Fibroblast of villous mesenchyme (primary cell): ENCODE data around the gene CCDC63. TPM values are rescaled to one million over a fixed set of nuclear protein-coding genes. Genes with fewer than 3 reads are reported as not detected.

Experiments
- DNase-seq: peaks from one replicate; pipeline ENCODE4 v3.0.0-alpha.2; 2010; ENCODE audit warnings: low read depth
- H3K4me3 ChIP-seq: 2 replicates; pipeline ENCODE4 v1.5.1; 2011; ENCODE audit warnings: low read depth, mild to moderate bottlenecking, low read length
- total RNA-seq: library from RNA; depleted of rRNA; stranded (reverse); fragments of >200 nt; gene quantifications from 2 replicates; pipeline ENCODE4 v1.2.3, GENCODE V29; 2012
- TF ChIP-seq, protein P1 (sequence below): IDR thresholded peaks from 2 replicates; pipeline ENCODE4 v1.5.1; 2012; ENCODE audit warnings: low read depth, mild to moderate bottlenecking, low read length; ENCODE audit not compliant: insufficient read depth

Gene CCDC63
- total RNA-seq, 1 donor, result not detected

DNA sequence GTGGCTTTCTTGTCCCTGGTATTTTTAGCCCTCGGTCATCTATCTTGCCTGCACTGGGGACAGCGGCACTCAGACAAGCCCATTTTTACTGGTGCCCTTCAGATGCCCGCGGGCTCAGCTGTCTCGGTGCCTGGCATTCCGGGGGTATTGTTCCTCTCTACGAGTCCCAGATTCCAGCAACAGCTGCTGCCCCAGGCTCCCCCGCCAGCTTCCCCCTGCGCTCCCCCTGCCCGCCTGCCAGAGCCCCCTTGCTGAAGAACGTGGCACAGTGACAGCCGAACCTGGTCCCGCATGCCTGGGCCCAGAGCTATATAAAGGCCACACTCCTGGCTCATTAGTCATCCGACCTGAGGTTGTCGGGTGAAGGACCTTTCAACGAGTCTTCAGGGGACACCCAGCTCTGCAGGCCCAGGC is 84.5 kb downstream of the CCDC63 start:
- DNase-seq, result no peak
- TF ChIP-seq, protein P1, sequence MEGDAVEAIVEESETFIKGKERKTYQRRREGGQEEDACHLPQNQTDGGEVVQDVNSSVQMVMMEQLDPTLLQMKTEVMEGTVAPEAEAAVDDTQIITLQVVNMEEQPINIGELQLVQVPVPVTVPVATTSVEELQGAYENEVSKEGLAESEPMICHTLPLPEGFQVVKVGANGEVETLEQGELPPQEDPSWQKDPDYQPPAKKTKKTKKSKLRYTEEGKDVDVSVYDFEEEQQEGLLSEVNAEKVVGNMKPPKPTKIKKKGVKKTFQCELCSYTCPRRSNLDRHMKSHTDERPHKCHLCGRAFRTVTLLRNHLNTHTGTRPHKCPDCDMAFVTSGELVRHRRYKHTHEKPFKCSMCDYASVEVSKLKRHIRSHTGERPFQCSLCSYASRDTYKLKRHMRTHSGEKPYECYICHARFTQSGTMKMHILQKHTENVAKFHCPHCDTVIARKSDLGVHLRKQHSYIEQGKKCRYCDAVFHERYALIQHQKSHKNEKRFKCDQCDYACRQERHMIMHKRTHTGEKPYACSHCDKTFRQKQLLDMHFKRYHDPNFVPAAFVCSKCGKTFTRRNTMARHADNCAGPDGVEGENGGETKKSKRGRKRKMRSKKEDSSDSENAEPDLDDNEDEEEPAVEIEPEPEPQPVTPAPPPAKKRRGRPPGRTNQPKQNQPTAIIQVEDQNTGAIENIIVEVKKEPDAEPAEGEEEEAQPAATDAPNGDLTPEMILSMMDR, result no peak
- no peak overlapping the region for H3K4me3 ChIP-seq

DNA sequence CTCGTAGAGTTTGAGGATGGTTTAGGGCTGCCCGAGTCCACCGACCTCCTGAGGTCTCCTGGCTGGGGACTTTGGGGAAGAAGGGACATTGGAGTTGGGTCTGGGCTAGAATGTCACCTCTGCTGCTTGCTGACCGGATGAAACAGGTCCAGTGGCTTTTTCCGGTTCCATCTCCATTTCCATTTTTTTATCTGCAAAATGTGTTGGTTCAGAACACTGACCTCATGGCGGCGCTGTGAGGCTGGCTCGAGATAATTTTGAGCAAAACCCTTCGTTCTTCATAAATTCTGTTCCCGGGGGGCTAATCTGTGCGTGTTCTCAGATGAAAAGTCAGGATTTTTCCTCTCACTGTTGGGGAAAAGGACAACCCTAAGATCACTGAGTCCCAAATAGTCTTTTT is 85.3 kb downstream of the CCDC63 start:
- no peak overlapping the region for H3K4me3 ChIP-seq
- TF ChIP-seq, protein P1, result peak; percentile 15
- no peak for DNase-seq

DNA sequence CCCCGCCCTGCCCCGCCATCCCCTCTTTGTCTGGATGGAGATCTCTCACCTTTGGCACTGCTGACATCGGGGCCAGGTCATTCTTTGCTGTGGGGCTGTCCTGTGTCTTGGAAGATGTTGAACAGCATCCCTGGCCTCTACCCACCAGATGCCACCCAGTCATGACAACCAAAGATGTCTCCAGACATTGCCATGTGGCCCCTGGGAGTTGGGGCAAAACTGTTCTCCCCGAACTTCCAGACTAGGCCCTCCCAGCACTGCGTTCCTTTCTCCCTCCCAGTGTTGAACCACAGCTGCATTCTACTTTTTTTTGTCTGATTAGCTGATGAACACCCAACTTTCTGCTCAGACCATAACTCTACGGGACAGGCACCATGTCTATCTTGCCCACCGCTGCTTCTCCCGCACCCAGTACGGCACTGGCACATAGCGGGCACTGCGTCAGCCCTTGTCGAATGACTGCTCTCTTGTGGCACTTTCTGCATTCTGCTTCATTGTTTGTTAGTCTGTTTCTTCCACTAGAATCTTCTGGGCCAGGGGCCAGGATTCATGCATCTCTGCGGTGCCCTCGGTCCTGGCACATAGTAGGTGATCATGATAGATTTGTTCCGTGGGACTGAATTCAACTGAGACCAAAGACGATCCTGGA is 86.7 kb downstream of the CCDC63 start:
- no peak overlapping the region for H3K4me3 ChIP-seq
- no peak for DNase-seq
- TF ChIP-seq, protein P1, result no peak

DNA sequence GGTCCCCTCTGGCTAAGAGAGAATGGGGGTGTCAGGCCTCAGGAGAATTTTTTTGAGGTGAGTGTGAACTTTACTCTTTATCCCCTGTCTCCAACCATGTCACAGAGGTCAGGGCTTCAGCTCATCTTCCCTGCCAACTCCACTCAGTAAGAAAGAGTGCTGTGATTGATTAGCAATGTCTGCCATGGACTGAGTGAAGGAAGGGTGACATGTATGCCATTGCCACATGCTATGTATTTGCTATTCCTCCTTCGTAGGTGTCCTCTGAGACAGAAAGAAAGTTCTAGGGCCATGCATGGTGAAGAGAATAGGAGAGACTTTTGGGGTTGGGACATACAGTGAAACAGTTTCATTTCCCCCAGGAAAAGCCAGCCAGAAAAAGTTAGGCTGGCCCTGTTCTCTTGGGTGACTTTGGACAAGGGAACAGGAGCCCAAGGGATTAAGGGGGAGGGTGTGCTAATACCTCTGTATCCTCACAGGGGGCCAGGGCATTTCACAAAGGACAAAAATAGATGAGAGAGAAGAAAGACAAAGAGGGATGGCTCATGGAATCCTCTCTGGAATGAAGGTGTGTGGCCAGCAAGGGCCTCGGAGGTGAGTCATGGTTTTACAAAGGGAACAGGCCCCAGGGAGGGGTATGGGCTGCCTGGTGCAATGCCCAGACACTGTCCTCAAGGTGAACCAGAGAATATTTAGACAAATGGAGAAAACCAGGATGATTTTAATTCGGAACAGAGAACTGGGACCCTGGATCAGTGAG is 87.5 kb downstream of the CCDC63 start:
- H3K4me3 ChIP-seq, result no peak overlapping the region
- no peak for DNase-seq
- TF ChIP-seq, protein P1, result no peak

DNA sequence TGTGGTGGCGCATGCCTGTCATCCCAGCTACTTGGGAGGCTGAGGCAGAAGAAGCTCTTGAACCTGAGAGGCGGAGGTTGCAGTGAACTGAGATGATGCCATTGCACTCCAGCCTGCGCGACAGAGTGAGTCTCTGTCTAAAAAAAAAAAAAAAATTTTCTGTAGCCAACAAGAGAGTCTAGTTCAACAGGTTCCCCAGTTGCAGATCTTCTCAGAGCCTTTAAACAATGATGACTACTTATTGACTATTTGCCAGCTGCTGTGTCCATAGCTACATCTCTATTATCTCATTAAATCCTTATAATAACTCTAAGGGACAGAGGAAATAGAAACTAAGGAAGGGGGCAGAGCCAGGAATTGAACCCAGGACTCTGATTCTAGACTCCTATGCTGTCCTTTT is 88.8 kb downstream of the CCDC63 start:
- no peak for DNase-seq
- no peak overlapping the region for H3K4me3 ChIP-seq
- TF ChIP-seq, protein P1, result no peak

DNA sequence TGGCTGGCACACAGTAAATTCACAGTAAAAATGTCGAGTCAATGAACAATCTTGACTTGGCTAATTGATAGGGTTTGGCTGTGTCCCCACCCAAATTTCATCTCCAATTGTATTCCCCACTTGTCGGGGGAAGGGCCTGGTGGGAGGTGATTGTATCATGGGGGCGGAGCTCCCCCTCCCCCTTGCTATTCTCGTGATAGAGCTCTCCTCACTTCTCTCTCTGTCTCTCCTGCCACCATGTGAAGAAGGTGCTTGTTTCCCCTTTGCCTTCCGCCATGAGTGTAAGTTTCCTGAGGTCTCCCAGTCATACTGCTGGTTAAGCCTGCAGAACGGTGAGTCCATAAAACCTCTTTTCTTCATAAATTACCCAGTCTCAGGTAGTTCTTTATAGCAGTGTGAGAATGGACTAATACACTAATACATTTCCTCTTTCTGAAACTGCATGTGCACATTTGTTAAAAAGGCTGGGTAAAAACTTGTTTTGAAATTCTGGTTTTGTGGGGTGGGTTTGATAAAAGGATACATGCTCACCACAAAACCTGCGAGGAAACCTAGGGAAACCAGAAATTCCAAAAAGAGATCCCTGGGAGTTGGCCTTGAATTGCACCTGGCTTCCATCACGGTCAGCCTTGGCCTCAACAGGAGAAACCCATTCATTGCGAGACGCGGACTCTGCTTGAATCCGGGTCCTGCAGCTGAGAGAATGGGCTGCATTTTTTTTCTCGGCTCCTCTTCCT is 89.7 kb downstream of the CCDC63 start:
- no peak for DNase-seq
- TF ChIP-seq, protein P1, result no peak
- no peak overlapping the region for H3K4me3 ChIP-seq
